Measurements from ENCODE around the gene FBXO5.

DNA sequence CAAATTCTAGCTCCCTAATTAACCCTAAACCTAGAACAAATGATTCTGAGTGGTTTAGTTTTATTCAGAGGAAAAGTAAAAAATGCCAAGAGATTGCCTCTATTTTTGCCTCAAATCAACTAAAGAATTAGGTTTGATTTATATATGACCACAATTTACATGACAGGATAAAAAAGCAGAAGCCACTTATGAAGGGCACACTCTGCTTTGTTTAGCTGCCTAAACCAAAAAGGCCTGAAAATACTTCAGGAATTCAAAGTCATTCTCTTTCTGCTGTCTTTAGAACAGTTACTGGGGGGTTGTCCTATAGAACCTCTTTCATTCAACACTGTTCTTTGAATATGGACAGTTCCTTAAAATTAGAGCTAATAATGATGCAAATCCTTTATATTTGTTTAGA is 5.3 kb downstream of the FBXO5 start:
- TF ChIP-seq, protein P1, sequence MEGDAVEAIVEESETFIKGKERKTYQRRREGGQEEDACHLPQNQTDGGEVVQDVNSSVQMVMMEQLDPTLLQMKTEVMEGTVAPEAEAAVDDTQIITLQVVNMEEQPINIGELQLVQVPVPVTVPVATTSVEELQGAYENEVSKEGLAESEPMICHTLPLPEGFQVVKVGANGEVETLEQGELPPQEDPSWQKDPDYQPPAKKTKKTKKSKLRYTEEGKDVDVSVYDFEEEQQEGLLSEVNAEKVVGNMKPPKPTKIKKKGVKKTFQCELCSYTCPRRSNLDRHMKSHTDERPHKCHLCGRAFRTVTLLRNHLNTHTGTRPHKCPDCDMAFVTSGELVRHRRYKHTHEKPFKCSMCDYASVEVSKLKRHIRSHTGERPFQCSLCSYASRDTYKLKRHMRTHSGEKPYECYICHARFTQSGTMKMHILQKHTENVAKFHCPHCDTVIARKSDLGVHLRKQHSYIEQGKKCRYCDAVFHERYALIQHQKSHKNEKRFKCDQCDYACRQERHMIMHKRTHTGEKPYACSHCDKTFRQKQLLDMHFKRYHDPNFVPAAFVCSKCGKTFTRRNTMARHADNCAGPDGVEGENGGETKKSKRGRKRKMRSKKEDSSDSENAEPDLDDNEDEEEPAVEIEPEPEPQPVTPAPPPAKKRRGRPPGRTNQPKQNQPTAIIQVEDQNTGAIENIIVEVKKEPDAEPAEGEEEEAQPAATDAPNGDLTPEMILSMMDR (conservative IDR thresholded peaks at IDR 0.05; ENCODE audit: low read depth in 2 of 2): no peak
- TF ChIP-seq, protein P2, sequence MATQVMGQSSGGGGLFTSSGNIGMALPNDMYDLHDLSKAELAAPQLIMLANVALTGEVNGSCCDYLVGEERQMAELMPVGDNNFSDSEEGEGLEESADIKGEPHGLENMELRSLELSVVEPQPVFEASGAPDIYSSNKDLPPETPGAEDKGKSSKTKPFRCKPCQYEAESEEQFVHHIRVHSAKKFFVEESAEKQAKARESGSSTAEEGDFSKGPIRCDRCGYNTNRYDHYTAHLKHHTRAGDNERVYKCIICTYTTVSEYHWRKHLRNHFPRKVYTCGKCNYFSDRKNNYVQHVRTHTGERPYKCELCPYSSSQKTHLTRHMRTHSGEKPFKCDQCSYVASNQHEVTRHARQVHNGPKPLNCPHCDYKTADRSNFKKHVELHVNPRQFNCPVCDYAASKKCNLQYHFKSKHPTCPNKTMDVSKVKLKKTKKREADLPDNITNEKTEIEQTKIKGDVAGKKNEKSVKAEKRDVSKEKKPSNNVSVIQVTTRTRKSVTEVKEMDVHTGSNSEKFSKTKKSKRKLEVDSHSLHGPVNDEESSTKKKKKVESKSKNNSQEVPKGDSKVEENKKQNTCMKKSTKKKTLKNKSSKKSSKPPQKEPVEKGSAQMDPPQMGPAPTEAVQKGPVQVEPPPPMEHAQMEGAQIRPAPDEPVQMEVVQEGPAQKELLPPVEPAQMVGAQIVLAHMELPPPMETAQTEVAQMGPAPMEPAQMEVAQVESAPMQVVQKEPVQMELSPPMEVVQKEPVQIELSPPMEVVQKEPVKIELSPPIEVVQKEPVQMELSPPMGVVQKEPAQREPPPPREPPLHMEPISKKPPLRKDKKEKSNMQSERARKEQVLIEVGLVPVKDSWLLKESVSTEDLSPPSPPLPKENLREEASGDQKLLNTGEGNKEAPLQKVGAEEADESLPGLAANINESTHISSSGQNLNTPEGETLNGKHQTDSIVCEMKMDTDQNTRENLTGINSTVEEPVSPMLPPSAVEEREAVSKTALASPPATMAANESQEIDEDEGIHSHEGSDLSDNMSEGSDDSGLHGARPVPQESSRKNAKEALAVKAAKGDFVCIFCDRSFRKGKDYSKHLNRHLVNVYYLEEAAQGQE (IDR thresholded peaks at IDR 0.05; ENCODE audit: unreplicated experiment): no peak
- TF ChIP-seq CREB1 (CRISPR knock-in tag; IDR thresholded peaks at IDR 0.05; ENCODE audit: low read depth) (no peak), POLR2AphosphoS5 (IDR thresholded peaks at IDR 0.05; ENCODE audit: low read depth) (no peak), EZH2 (IDR thresholded peaks at IDR 0.05; ENCODE audit: low read depth, unreplicated experiment) (no peak), ZNF114 (CRISPR knock-in tag; IDR thresholded peaks at IDR 0.05) (no peak), EZH2phosphoT487 (IDR thresholded peaks at IDR 0.05; ENCODE audit: unreplicated experiment) (no peak)
- TF ChIP-seq, protein P3, sequence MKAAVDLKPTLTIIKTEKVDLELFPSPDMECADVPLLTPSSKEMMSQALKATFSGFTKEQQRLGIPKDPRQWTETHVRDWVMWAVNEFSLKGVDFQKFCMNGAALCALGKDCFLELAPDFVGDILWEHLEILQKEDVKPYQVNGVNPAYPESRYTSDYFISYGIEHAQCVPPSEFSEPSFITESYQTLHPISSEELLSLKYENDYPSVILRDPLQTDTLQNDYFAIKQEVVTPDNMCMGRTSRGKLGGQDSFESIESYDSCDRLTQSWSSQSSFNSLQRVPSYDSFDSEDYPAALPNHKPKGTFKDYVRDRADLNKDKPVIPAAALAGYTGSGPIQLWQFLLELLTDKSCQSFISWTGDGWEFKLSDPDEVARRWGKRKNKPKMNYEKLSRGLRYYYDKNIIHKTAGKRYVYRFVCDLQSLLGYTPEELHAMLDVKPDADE (IDR thresholded peaks at IDR 0.05): no peak
